Smooth muscle cell (in vitro differentiated cells): Measurements from ENCODE around the gene CFAP52. TPM values are rescaled to one million over a fixed set of nuclear protein-coding genes. Genes with fewer than 3 reads are reported as not detected.
"Not testable (repeated sequence)": the region's sequence is repeated elsewhere in the genome, so short reads cannot be mapped to it uniquely, and the experiment has no call there.

Experiments used
- DNase-seq: peaks from one replicate; lab custom pipeline; 2025; ENCODE audit not compliant: unreplicated experiment; lab: John Stamatoyannopoulos, UW
- H2AFZ ChIP-seq: fragments of 200-600 bp; sonication (generic); 2 replicates; pipeline ENCODE4 v1.6.0; 2016; ENCODE audit warnings: antibody characterized with exemption, low read depth, mild to moderate bottlenecking
- H3F3A ChIP-seq: fragments of 200-600 bp; sonication (generic); 2 replicates; pipeline ENCODE4 v1.6.0; 2017; ENCODE audit warnings: antibody characterized with exemption, low read depth
- H3K27ac ChIP-seq: fragments of 200-600 bp; sonication (generic); 2 replicates; pipeline ENCODE4 v1.5.1; 2016; ENCODE audit warnings: low read depth, mild to moderate bottlenecking
- H3K27me3 ChIP-seq: fragments of 200-600 bp; sonication (generic); 2 replicates; pipeline ENCODE4 v1.6.1; 2016; ENCODE audit warnings: low read depth, mild to moderate bottlenecking
- H3K36me3 ChIP-seq: fragments of 200-600 bp; sonication (generic); 2 replicates; pipeline ENCODE4 v1.5.1; 2016; ENCODE audit warnings: low read depth
- H3K4me1 ChIP-seq: fragments of 200-600 bp; sonication (generic); 2 replicates; pipeline ENCODE4 v1.5.1; 2016; ENCODE audit warnings: low read depth
- H3K4me2 ChIP-seq: fragments of 200-600 bp; sonication (generic); 2 replicates; pipeline ENCODE4 v1.6.0; 2016; ENCODE audit warnings: mild to moderate bottlenecking
- H3K4me3 ChIP-seq: fragments of 200-600 bp; sonication (generic); 2 replicates; pipeline ENCODE4 v1.5.1; 2016; ENCODE audit warnings: mild to moderate bottlenecking
- H3K79me2 ChIP-seq: fragments of 200-600 bp; sonication (generic); 2 replicates; pipeline ENCODE4 v1.6.0; 2016; ENCODE audit warnings: low read depth, mild to moderate bottlenecking
- H3K9ac ChIP-seq: fragments of 200-600 bp; sonication (generic); 2 replicates; pipeline ENCODE4 v1.6.0; 2016; ENCODE audit warnings: low read depth
- H3K9me3 ChIP-seq: fragments of 200-600 bp; sonication (generic); replicated peaks from 2 replicates; pipeline ENCODE4 v1.5.1; 2016; ENCODE audit warnings: low read depth
- H4K20me1 ChIP-seq: fragments of 200-600 bp; sonication (generic); 2 replicates; pipeline ENCODE4 v1.6.0; 2016; ENCODE audit warnings: low read depth
- CTCF ChIP-seq: fragments of 200-600 bp; sonication (generic); IDR thresholded peaks from 2 replicates; pipeline ENCODE4 v1.5.1; 2017; ENCODE audit warnings: borderline replicate concordance, mild to moderate bottlenecking, antibody characterized with exemption; ENCODE audit not compliant: insufficient read depth, poor library complexity, severe bottlenecking
- WGBS: methylation state at CpG from one replicate; pipeline ENCODE4 v1.1.7; 2016; ENCODE audit warnings: low lambda C conversion rate; 5-methylcytosine and 5-hydroxymethylcytosine counted together
- polyA plus RNA-seq: library from polyadenylated mRNA; unstranded; fragments of >200 nt; fragmentation: Nextera tagmentation; extraction: Ambion mirVana; gene quantifications from 2 replicates; pipeline ENCODE4 v1.2.1, GENCODE V29; 2016
- total RNA-seq: library from RNA; depleted of rRNA; stranded (reverse); fragments of >200 nt; gene quantifications from 2 replicates; pipeline ENCODE4 v1.2.3, GENCODE V29; 2014

Gene CFAP52
- total and polyA plus RNA-seq, 2 experiments from 2014 or later: not detected

GRCh38 chr17:9658593-9659211 is 82.3 kb downstream of the CFAP52 start:
- Histone ChIP-seq H3F3A (no peaks in the 10 kb centered on the region), H3K4me3 (no peak overlapping the region), H3K4me2 (no peak overlapping the region), H4K20me1 (no peaks in the 10 kb centered on the region), H3K79me2 (no peaks in the 10 kb centered on the region), H3K27me3 (no peaks in the 10 kb centered on the region), H3K9ac (no peak overlapping the region), H3K36me3 (no peaks in the 10 kb centered on the region), H3K9me3 (no peaks in the 10 kb centered on the region), H3K4me1 (no peaks in the 10 kb centered on the region), H2AFZ (no peak overlapping the region), H3K27ac (no peak overlapping the region)
- no peak for TF ChIP-seq CTCF
- WGBS: 86% methylated on average over 4 of the region's 4 CpGs
- no peak for DNase-seq

GRCh38 chr17:9661027-9661426 is 84.6 kb downstream of the CFAP52 start:
- H3K9ac ChIP-seq: no peak overlapping the region
- no peaks in the 10 kb centered on the region for H4K20me1 ChIP-seq
- WGBS: 72% methylated on average over 2 of the region's 2 CpGs
- H3K4me3 ChIP-seq: no peak overlapping the region
- no peaks in the 10 kb centered on the region for H3F3A ChIP-seq
- no peak overlapping the region for H2AFZ ChIP-seq
- no peak for TF ChIP-seq CTCF
- no peaks in the 10 kb centered on the region for H3K79me2 ChIP-seq
- H3K27ac ChIP-seq: no peak overlapping the region
- H3K4me2 ChIP-seq: no peak overlapping the region
- no peaks in the 10 kb centered on the region for H3K27me3 ChIP-seq
- no peaks in the 10 kb centered on the region for H3K9me3 ChIP-seq
- DNase-seq: no peak
- H3K4me1 ChIP-seq: no peaks in the 10 kb centered on the region
- H3K36me3 ChIP-seq: no peaks in the 10 kb centered on the region

- H4K20me1 ChIP-seq, H3K27ac ChIP-seq, H3K4me3 ChIP-seq: not testable (repeated sequence)
Measured at GRCh38 chr17:9663511-9663910, 87.1 kb downstream of the CFAP52 start.

GRCh38 chr17:9666461-9667050 is 90.1 kb downstream of the CFAP52 start:
- Histone ChIP-seq H3K27me3 (no peaks in the 10 kb centered on the region), H3K27ac (no peak overlapping the region), H3K4me2 (no peak overlapping the region), H3K79me2 (no peaks in the 10 kb centered on the region), H3K9ac (no peak overlapping the region), H3K4me3 (no peak overlapping the region), H3K9me3 (no peaks in the 10 kb centered on the region), H2AFZ (no peak overlapping the region), H3K4me1 (peaks cover 8% of the 10 kb centered on the region), H3F3A (no peaks in the 10 kb centered on the region), H4K20me1 (no peaks in the 10 kb centered on the region), H3K36me3 (no peaks in the 10 kb centered on the region)
- TF ChIP-seq CTCF: no peak
- DNase-seq: no peak
- 92% methylated on average over 5 of the region's 5 CpGs for WGBS

More at GRCh38 chr17:9663511-9663910, 87.1 kb downstream of the CFAP52 start:
- not testable (repeated sequence) for H3K36me3 ChIP-seq, H3F3A ChIP-seq, H3K79me2 ChIP-seq, H2AFZ ChIP-seq, H3K9me3 ChIP-seq, H3K4me1 ChIP-seq, H3K9ac ChIP-seq, H3K4me2 ChIP-seq, DNase-seq, H3K27me3 ChIP-seq
- WGBS: 99% methylated on average over 11 of the region's 11 CpGs
